K562 (cell line): ENCODE measurements around the gene LUC7L3. TPM values are rescaled to one million over a fixed set of nuclear protein-coding genes. Genes with fewer than 3 reads are reported as not detected.

ENCODE experiments used
- ATAC-seq: fragments of 200-7000 bp; cut with Tn5 transposase; 3 replicates; pipeline ENCODE4 v1.9.1; 2020; ENCODE audit warnings: moderate library complexity
- BruUV-seq: library from RNA; stranded (reverse); fragments of 400-500 nt; replicated peaks from 2 replicates; lab custom pipeline; 2021; lab: Mats Ljungman, UMichigan
- CTCF ChIA-PET: fragments of 300-600 bp; formaldehyde crosslinking; extraction: SDS; loops from one replicate; lab custom pipeline; 2021; ENCODE audit warnings: low intra/inter-chr PET ratio; lab: Yijun Ruan, JAX
- POLR2A ChIA-PET: fragments of 300-600, 350-650 bp; sonication (Branson Sonifier 250); formaldehyde crosslinking; extraction: SDS; loops from one replicate; lab custom pipeline; 2021; ENCODE audit warnings: antibody characterized with exemption, inconsistent platforms; lab: Yijun Ruan, JAX
- DNase-seq, 4 experiments: peaks; one replicate each; pipeline versions ENCODE4 v3.0.0 to v3.0.0-alpha.2; 2011 to 2018; ENCODE audit warnings: low spot score in 3 of 4, mixed read lengths in 3 of 4; ENCODE audit errors: extremely low read depth in 1 of 4
- FAIRE-seq: peaks from 2 replicates; lab custom pipeline; 2011; peaks lifted over from hg19 to GRCh38; lab: Jason Lieb, UNC
- H2AFZ ChIP-seq: 2 replicates; pipeline ENCODE4 v1.6.0; 2011; ENCODE audit warnings: low read depth, low read length, control low read depth, inconsistent platforms
- H3K27ac ChIP-seq: fragments of 200-600 bp; 3 replicates; pipeline ENCODE4 v1.8.0; 2011; ENCODE audit warnings: low read depth, mild to moderate bottlenecking, control low read depth, inconsistent platforms, low read length, moderate library complexity, mixed read lengths; ENCODE audit errors: extremely low read depth
- H3K27me3 ChIP-seq, 2 experiments: fragments of 300-600 bp in 1 of 2; 2 replicates in 1 of 2; 3 replicates in 1 of 2; pipeline versions ENCODE4 v1.6.0 to v1.8.0; 2011; ENCODE audit warnings: inconsistent platforms in 2 of 2, low read length in 2 of 2, mild to moderate bottlenecking in 1 of 2, mixed read lengths in 1 of 2, moderate library complexity in 1 of 2; ENCODE audit not compliant: control insufficient read depth in 2 of 2, insufficient read depth in 2 of 2
- H3K36me3 ChIP-seq: fragments of 300-600 bp; 3 replicates; pipeline ENCODE4 v1.8.0; 2011; ENCODE audit warnings: mild to moderate bottlenecking, low read length, inconsistent platforms; ENCODE audit not compliant: control insufficient read depth, insufficient read depth
- H3K4me1 ChIP-seq, 2 experiments: fragments of 200-600 bp in 1 of 2; replicated peaks in 1 of 2; 2 replicates in 1 of 2; 3 replicates in 1 of 2; pipeline versions ENCODE4 v1.5.1 to v1.8.0; 2011; ENCODE audit warnings: inconsistent platforms in 2 of 2, low read length in 2 of 2, mild to moderate bottlenecking in 1 of 2, mixed read lengths in 1 of 2, moderate library complexity in 1 of 2; ENCODE audit not compliant: control insufficient read depth in 2 of 2, insufficient read depth in 2 of 2
- H3K4me2 ChIP-seq: 2 replicates; pipeline ENCODE4 v1.6.1; 2011; ENCODE audit warnings: low read length, control low read depth, inconsistent platforms, mixed read lengths; ENCODE audit not compliant: insufficient read depth
- H3K4me3 ChIP-seq: fragments of 200-600 bp; sonication (generic), shearing (Covaris generic); 2 replicates; pipeline ENCODE4 v1.5.1; 2016; ENCODE audit warnings: control low read depth, inconsistent platforms
- H3K79me2 ChIP-seq: fragments of 200-600 bp; 3 replicates; pipeline ENCODE4 v1.8.0; 2011; ENCODE audit warnings: low read length, inconsistent platforms; ENCODE audit not compliant: control insufficient read depth, insufficient read depth
- H3K9ac ChIP-seq, 2 experiments: 2 replicates each; pipeline versions ENCODE4 v1.6.0 to v1.6.1; 2011; ENCODE audit warnings: low read depth in 2 of 2, low read length in 2 of 2, control low read depth in 1 of 2, inconsistent platforms in 1 of 2, mild to moderate bottlenecking in 1 of 2, mixed read lengths in 1 of 2; ENCODE audit not compliant: insufficient read depth in 1 of 2
- H3K9me1 ChIP-seq: one replicate; pipeline ENCODE4 v1.6.0; 2011; ENCODE audit warnings: inconsistent platforms, mild to moderate bottlenecking, low read length, moderate library complexity; ENCODE audit not compliant: control insufficient read depth, insufficient read depth
- H3K9me3 ChIP-seq: replicated peaks from 2 replicates; pipeline ENCODE4 v1.5.1; 2011; ENCODE audit warnings: low read depth, low read length, inconsistent platforms; ENCODE audit not compliant: control insufficient read depth, insufficient read depth
- H4K20me1 ChIP-seq: replicated peaks from 2 replicates; pipeline ENCODE4 v1.6.1; 2011; ENCODE audit warnings: low read length, inconsistent platforms, mixed read lengths; ENCODE audit not compliant: control insufficient read depth, insufficient read depth
- CBFA2T2 ChIP-seq: fragments of 450-650 bp; conservative IDR thresholded peaks from 2 replicates; pipeline ENCODE4 v1.6.1; 2017; ENCODE audit warnings: mild to moderate bottlenecking
- CBFA2T3 ChIP-seq: fragments of 450-650 bp; IDR thresholded peaks from 2 replicates; pipeline ENCODE4 v1.6.1; 2017
- KDM1A ChIP-seq, 2 experiments: fragments of 450-650 bp; IDR thresholded peaks; 2 replicates each; pipeline ENCODE4 v1.6.1; 2016; ENCODE audit warnings: mild to moderate bottlenecking in 2 of 2
- MAZ ChIP-seq, 2 experiments: fragments of 450-650 bp in 1 of 2; sonication (generic) in 1 of 2; formaldehyde crosslinking; IDR thresholded peaks in 1 of 2; conservative IDR thresholded peaks in 1 of 2; 2 replicates each; pipeline versions ENCODE4 v1.4.0 to v1.5.0; 2020; ENCODE audit warnings: mild to moderate bottlenecking in 1 of 2, missing genetic modification reagents in 1 of 2
- NEUROD1 ChIP-seq: fragments of 150-350 bp; IDR thresholded peaks from 2 replicates; pipeline ENCODE4 v1.6.1; 2014; ENCODE audit warnings: borderline replicate concordance, low read length, low read depth; ENCODE audit not compliant: partially characterized antibody
- NR2C1 ChIP-seq, 2 experiments: fragments of 450-650 bp; IDR thresholded peaks; 2 replicates each; pipeline ENCODE4 v1.6.1; 2017; ENCODE audit warnings: mild to moderate bottlenecking in 2 of 2, antibody characterized with exemption in 1 of 2, inconsistent platforms in 1 of 2, missing compliant biosample characterization in 1 of 2, missing genetic modification characterization in 1 of 2
- POLR2A ChIP-seq: fragments of 450-650 bp; conservative IDR thresholded peaks from 2 replicates; pipeline ENCODE4 v1.6.1; 2016
- PTRF ChIP-seq: fragments of 450-650 bp; IDR thresholded peaks from 2 replicates; pipeline ENCODE4 v1.6.1; 2016; ENCODE audit warnings: mild to moderate bottlenecking, missing genetic modification characterization, missing compliant biosample characterization
- SPI1 ChIP-seq: IDR thresholded peaks from 2 replicates; pipeline ENCODE4 v1.6.1; 2011; ENCODE audit warnings: low read depth, low read length, control low read depth, borderline replicate concordance
- SREBF2 ChIP-seq: sonication (generic); formaldehyde crosslinking; IDR thresholded peaks from 2 replicates; pipeline ENCODE4 v1.4.0; 2020; ENCODE audit warnings: mild to moderate bottlenecking, missing genetic modification reagents
- SRSF9 ChIP-seq: fragments of 200-400 bp; formaldehyde crosslinking; IDR thresholded peaks from 2 replicates; pipeline ENCODE4 v1.6.1; 2017; ENCODE audit warnings: low read depth, low read length, borderline replicate concordance
- TEAD2 ChIP-seq: fragments of 450-650 bp; IDR thresholded peaks from 2 replicates; pipeline ENCODE4 v1.6.1; 2016; ENCODE audit warnings: missing genetic modification characterization, control low read depth, missing compliant biosample characterization
- ZNF347 ChIP-seq: fragments of 450-650 bp; formaldehyde crosslinking; IDR thresholded peaks from 2 replicates; pipeline ENCODE4 v1.4.0; 2020; ENCODE audit warnings: low read depth, mild to moderate bottlenecking, moderate library complexity
- ZZZ3 ChIP-seq: fragments of 450-650 bp; IDR thresholded peaks from 2 replicates; pipeline ENCODE4 v1.6.1; 2016; ENCODE audit warnings: antibody characterized with exemption, mild to moderate bottlenecking, moderate library complexity
- WGBS: fragments of 100-300 bp; shearing (Covaris generic); methylation state at CpG from one replicate; pipeline ENCODE4 v1.1.6; 2016; ENCODE audit warnings: low coverage, mixed read lengths; ENCODE audit not compliant: insufficient coverage; ENCODE audit errors: missing lambda C conversion rate; 5-methylcytosine and 5-hydroxymethylcytosine counted together
- in situ Hi-C: fragments of 300-500 bp; cut with MboI; formaldehyde crosslinking; loops from 4 replicates; pipeline ENCODE4 v1.15.0; 2018; ENCODE audit warnings: inconsistent platforms, mixed read lengths
- intact Hi-C: fragments of 100-400 bp; cut with micrococcal nuclease; formaldehyde crosslinking; loops from 2 replicates; pipeline ENCODE4 v1.14.2; 2022
- polyA plus RNA-seq, 8 experiments: library from polyadenylated mRNA; depleted of rRNA in 4 of 8; stranded (reverse) in 5 of 8; unstranded in 3 of 8; fragments of >200 nt; fragmentation: Nextera tagmentation in 2 of 8; fragmentation: Illumina TruSeq in 1 of 8; extraction: Ambion mirVana in 2 of 8; extraction: Trizol in 1 of 8; gene quantifications; 2 replicates each; pipeline versions ENCODE4 v1.2.1 to v1.2.3, GENCODE V29; 2011 to 2014; ENCODE audit warnings: inconsistent platforms in 1 of 8, missing spikeins in 1 of 8
- total RNA-seq, 7 experiments: library from RNA; depleted of rRNA in 6 of 7; stranded (reverse); fragments of >200 nt in 6 of 7; fragmentation: Illumina TruSeq in 2 of 7; extraction: Trizol in 2 of 7; gene quantifications; 2 replicates each; pipeline versions ENCODE4 v1.2.1 to v1.2.3, GENCODE V29; 2011 to 2021; ENCODE audit warnings: low replicate concordance in 1 of 7
- TF ChIP-seq, protein P1 (sequence below): fragments of 450-650 bp; conservative IDR thresholded peaks from 2 replicates; pipeline ENCODE4 v1.6.1; 2016; ENCODE audit warnings: missing genetic modification characterization, low read depth, mild to moderate bottlenecking, missing compliant biosample characterization, moderate library complexity
- TF ChIP-seq, protein P2 (sequence below): sonication (generic); IDR thresholded peaks from 2 replicates; pipeline ENCODE4 v1.6.1; 2016
- TF ChIP-seq, protein P3 (sequence below): sonication (generic); formaldehyde crosslinking; IDR thresholded peaks from 2 replicates; pipeline ENCODE4 v1.9.0; 2022; ENCODE audit warnings: mild to moderate bottlenecking, missing genetic modification reagents
- TF ChIP-seq, protein P4 (sequence below): fragments of 450-650 bp; IDR thresholded peaks from 2 replicates; pipeline ENCODE4 v1.6.1; 2016

Gene LUC7L3
- total and polyA plus RNA-seq, 9 of the 15 experiments (the other 6 are each of a cell fraction or from before 2014, with no cell fraction given): 80.8 to 284 (median 127) TPM

DNA sequence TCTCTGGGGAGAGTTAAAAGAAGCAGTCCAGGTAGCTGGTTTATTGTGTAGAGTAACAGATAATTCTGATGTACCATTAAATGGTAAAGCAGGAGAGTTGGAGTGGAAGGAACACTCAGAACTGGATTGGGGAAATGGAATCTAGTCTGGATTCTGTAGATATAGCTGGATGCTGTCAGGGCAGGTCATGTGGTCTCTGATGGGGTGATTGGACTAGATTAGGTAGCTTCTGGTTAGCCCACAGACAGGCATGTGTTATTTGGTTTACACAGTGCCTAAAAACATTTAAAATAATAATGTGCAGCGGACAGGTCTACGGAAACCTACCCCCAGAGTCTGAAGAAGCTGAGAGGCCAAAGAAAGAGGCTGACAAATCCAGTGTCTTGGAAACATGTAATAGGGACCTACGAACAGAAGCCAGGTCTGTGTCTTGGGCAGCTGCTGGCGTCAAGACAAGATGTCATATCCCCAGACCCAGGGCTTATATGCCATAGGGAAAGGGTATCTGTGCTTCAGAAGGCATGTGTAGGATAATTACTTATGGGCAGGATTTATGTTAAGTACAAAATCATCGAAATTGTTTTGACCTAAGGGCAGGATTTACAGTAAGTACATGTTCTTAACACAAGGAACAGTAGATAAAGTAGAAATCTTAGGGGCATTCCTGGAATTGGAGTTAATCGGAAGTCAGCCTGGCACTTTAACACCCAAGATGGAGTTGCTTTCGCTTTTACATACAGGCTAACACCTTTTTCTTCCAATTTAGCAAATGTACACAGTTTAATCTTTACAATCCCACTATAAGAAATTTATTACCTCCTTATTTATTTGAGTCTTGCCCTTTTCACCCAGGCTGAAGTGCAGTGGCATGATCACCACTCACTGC, 12.4 kb downstream of the LUC7L3 start:
- POLR2A ChIA-PET: interaction anchor here (0.5 to 1.9 kb wide), 5 partner anchors 10 to 24 kb away, joined by 3 to 12 read pairs (median 4); partner anchors contain the start of genes ANKRD40 and LUC7L3
- no TSS peak for BruUV-seq
- in situ Hi-C loops: no loop called here
- TF ChIP-seq ZZZ3 (no peak), CBFA2T3 (peak; percentile 38; the same call in 1 of the 2 replicates), CBFA2T2 (peak; percentile 22; the same call in 1 of the 2 replicates), POLR2A (no peak), KDM1A (IDR thresholded peaks at IDR 0.05) (peak; percentile 43 to 75; a peak in 3 of 4 replicates), MAZ (CRISPR knock-in tag; conservative IDR thresholded peaks at IDR 0.05 in 1 of 2, IDR thresholded peaks at IDR 0.05 in 1 of 2) (no peak), SREBF2 (CRISPR knock-in tag) (no peak), PTRF (tag) (peak; percentile 71), TEAD2 (tag) (0 out of 2 replicates have a peak, but pooled peaks have one; percentile 41), NR2C1 (IDR thresholded peaks at IDR 0.05) (no peak), NR2C1 (tag; IDR thresholded peaks at IDR 0.05) (0 out of 2 replicates have a peak, but pooled peaks have one; percentile 33), SRSF9 (no peak), NEUROD1 (no peak), ZNF347 (CRISPR knock-in tag) (no peak), SPI1 (peak; percentile 18; the same call in 1 of the 2 replicates)
- TF ChIP-seq, protein P1, sequence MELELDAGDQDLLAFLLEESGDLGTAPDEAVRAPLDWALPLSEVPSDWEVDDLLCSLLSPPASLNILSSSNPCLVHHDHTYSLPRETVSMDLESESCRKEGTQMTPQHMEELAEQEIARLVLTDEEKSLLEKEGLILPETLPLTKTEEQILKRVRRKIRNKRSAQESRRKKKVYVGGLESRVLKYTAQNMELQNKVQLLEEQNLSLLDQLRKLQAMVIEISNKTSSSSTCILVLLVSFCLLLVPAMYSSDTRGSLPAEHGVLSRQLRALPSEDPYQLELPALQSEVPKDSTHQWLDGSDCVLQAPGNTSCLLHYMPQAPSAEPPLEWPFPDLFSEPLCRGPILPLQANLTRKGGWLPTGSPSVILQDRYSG: 0 out of 2 replicates have a peak, but pooled peaks have one; percentile 57
- TF ChIP-seq, protein P2, sequence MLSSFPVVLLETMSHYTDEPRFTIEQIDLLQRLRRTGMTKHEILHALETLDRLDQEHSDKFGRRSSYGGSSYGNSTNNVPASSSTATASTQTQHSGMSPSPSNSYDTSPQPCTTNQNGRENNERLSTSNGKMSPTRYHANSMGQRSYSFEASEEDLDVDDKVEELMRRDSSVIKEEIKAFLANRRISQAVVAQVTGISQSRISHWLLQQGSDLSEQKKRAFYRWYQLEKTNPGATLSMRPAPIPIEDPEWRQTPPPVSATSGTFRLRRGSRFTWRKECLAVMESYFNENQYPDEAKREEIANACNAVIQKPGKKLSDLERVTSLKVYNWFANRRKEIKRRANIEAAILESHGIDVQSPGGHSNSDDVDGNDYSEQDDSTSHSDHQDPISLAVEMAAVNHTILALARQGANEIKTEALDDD: peak; percentile 70
- TF ChIP-seq, protein P3, sequence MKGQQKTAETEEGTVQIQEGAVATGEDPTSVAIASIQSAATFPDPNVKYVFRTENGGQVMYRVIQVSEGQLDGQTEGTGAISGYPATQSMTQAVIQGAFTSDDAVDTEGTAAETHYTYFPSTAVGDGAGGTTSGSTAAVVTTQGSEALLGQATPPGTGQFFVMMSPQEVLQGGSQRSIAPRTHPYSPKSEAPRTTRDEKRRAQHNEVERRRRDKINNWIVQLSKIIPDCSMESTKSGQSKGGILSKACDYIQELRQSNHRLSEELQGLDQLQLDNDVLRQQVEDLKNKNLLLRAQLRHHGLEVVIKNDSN: peak; percentile 34; the same call in 1 of the 2 replicates
- TF ChIP-seq, protein P4, sequence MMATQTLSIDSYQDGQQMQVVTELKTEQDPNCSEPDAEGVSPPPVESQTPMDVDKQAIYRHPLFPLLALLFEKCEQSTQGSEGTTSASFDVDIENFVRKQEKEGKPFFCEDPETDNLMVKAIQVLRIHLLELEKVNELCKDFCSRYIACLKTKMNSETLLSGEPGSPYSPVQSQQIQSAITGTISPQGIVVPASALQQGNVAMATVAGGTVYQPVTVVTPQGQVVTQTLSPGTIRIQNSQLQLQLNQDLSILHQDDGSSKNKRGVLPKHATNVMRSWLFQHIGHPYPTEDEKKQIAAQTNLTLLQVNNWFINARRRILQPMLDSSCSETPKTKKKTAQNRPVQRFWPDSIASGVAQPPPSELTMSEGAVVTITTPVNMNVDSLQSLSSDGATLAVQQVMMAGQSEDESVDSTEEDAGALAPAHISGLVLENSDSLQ: peak; percentile 34; the same call in 1 of the 2 replicates

More for the DNA sequence above, 12.4 kb downstream of the LUC7L3 start:
- DNase-seq (peak in 2 of 4 experiments; percentile 31 to 49), FAIRE-seq (no peak), ATAC-seq (peak; percentile 63)
- WGBS: 42% methylated on average over 7 of the region's 7 CpGs
- Histone ChIP-seq H3K9me3 (no peaks in the 10 kb centered on the region), H3K4me1 (peaks cover 10 to 21% of the 10 kb centered on the region in 2 experiments; a peak in 4 of 5 replicates), H3K9ac (peak overlapping the region in 1 of 2 experiments; percentile 59; a peak in 1 of 4 replicates), H3K27me3 (no peaks in the 10 kb centered on the region), H3K36me3 (peaks cover 38% of the 10 kb centered on the region), H3K4me3 (no peak overlapping the region), H3K9me1 (peaks cover 3% of the 10 kb centered on the region), H2AFZ (no peak overlapping the region), H3K27ac (peak overlapping the region; percentile 20; the same call in 1 of the 3 replicates), H3K4me2 (no peak overlapping the region), H4K20me1 (peaks cover 34% of the 10 kb centered on the region), H3K79me2 (peaks cover 99% of the 10 kb centered on the region)
- intact Hi-C loops: no loop called here
- CTCF ChIA-PET: no interaction called here
